A549 (cell line): ENCODE results near the gene FAM72B.
"Not testable (repeated sequence)": the region's sequence is repeated elsewhere in the genome, so short reads cannot be mapped to it uniquely, and the experiment has no call there.

ENCODE experiments used
- CHD4 ChIP-seq: fragments of 200-600 bp; sonication (generic); IDR thresholded peaks from 2 replicates; pipeline ENCODE4 v1.6.1; 2016; ENCODE audit warnings: antibody characterized with exemption, mild to moderate bottlenecking, borderline replicate concordance
- EP300 ChIP-seq, 2 experiments: fragments of >200 bp; sonication (Bioruptor Twin); formaldehyde crosslinking; IDR thresholded peaks; 2 replicates in 1 of 2; 3 replicates in 1 of 2; pipeline ENCODE4 v1.6.1; 2016 to 2017
- JUN ChIP-seq, 2 experiments: fragments of >200 bp; sonication (Bioruptor Twin); formaldehyde crosslinking; IDR thresholded peaks; 2 replicates in 1 of 2; 3 replicates in 1 of 2; pipeline ENCODE4 v1.6.1; 2016 to 2017
- JUNB ChIP-seq: fragments of >200 bp; sonication (Bioruptor Twin); formaldehyde crosslinking; IDR thresholded peaks from 2 replicates; pipeline ENCODE4 v1.6.1; 2016
- MYC ChIP-seq: IDR thresholded peaks from 2 replicates; pipeline ENCODE4 v1.6.1; 2012; ENCODE audit warnings: mild to moderate bottlenecking, inconsistent platforms, low read length, improper control_type of control experiment, borderline replicate concordance
- NR3C1 ChIP-seq: fragments of >200 bp; sonication (Bioruptor Twin); formaldehyde crosslinking; IDR thresholded peaks from 3 replicates; pipeline ENCODE4 v1.6.1; 2017
- POLR2A ChIP-seq: IDR thresholded peaks from 2 replicates; pipeline ENCODE4 v1.6.1; 2012; ENCODE audit warnings: mild to moderate bottlenecking, low read length
- POLR2AphosphoS2 ChIP-seq: conservative IDR thresholded peaks from 2 replicates; pipeline ENCODE4 v1.6.1; 2012; ENCODE audit warnings: low read length, improper control_type of control experiment, inconsistent platforms
- RCOR1 ChIP-seq: fragments of 150-350 bp; IDR thresholded peaks from 2 replicates; pipeline ENCODE4 v1.6.1; 2014; ENCODE audit warnings: antibody characterized with exemption, low read length, low read depth
- TP53 ChIP-seq: fragments of 250-450 bp; sonication (Bioruptor Pico); IDR thresholded peaks from 2 replicates; pipeline ENCODE4 v1.5.0; 2021; ENCODE audit warnings: mild to moderate bottlenecking, moderate library complexity
- TF ChIP-seq, protein P1 (sequence below): fragments of >200 bp; sonication (Bioruptor Twin); formaldehyde crosslinking; IDR thresholded peaks from 3 replicates; pipeline ENCODE4 v1.5.1; 2016
- TF ChIP-seq, protein P2 (sequence below): fragments of 200-600 bp; sonication (generic); IDR thresholded peaks from 2 replicates; pipeline ENCODE4 v1.6.1; 2016; ENCODE audit warnings: antibody characterized with exemption, mild to moderate bottlenecking, moderate library complexity

DNA sequence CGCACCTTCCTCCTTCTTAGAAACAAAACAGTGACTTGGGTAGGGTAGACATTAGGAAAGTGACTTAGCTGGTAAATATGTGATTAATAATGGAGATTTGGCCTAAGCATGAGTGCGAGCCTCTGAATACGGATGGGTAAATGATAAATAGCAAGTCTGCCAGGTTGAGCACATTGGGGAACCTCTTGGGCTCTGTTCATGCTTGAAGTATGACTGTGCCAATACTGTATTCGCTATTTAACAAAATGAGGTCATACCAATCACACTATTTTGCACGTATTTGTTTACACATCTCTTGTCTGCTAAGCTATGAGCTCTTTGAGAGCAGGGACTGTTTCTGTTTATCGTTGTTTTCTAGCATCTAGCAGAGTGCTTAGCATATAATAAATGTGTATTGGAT is 24.2 kb upstream of the FAM72B start:
- TF ChIP-seq, protein P1, sequence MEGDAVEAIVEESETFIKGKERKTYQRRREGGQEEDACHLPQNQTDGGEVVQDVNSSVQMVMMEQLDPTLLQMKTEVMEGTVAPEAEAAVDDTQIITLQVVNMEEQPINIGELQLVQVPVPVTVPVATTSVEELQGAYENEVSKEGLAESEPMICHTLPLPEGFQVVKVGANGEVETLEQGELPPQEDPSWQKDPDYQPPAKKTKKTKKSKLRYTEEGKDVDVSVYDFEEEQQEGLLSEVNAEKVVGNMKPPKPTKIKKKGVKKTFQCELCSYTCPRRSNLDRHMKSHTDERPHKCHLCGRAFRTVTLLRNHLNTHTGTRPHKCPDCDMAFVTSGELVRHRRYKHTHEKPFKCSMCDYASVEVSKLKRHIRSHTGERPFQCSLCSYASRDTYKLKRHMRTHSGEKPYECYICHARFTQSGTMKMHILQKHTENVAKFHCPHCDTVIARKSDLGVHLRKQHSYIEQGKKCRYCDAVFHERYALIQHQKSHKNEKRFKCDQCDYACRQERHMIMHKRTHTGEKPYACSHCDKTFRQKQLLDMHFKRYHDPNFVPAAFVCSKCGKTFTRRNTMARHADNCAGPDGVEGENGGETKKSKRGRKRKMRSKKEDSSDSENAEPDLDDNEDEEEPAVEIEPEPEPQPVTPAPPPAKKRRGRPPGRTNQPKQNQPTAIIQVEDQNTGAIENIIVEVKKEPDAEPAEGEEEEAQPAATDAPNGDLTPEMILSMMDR = not testable (repeated sequence)
- TF ChIP-seq RCOR1; CHD4; EP300 (IDR thresholded peaks at IDR 0.05); NR3C1; POLR2A; POLR2AphosphoS2; TP53; JUN (IDR thresholded peaks at IDR 0.05); JUNB; MYC: not testable (repeated sequence)
- TF ChIP-seq, protein P2, sequence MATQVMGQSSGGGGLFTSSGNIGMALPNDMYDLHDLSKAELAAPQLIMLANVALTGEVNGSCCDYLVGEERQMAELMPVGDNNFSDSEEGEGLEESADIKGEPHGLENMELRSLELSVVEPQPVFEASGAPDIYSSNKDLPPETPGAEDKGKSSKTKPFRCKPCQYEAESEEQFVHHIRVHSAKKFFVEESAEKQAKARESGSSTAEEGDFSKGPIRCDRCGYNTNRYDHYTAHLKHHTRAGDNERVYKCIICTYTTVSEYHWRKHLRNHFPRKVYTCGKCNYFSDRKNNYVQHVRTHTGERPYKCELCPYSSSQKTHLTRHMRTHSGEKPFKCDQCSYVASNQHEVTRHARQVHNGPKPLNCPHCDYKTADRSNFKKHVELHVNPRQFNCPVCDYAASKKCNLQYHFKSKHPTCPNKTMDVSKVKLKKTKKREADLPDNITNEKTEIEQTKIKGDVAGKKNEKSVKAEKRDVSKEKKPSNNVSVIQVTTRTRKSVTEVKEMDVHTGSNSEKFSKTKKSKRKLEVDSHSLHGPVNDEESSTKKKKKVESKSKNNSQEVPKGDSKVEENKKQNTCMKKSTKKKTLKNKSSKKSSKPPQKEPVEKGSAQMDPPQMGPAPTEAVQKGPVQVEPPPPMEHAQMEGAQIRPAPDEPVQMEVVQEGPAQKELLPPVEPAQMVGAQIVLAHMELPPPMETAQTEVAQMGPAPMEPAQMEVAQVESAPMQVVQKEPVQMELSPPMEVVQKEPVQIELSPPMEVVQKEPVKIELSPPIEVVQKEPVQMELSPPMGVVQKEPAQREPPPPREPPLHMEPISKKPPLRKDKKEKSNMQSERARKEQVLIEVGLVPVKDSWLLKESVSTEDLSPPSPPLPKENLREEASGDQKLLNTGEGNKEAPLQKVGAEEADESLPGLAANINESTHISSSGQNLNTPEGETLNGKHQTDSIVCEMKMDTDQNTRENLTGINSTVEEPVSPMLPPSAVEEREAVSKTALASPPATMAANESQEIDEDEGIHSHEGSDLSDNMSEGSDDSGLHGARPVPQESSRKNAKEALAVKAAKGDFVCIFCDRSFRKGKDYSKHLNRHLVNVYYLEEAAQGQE = not testable (repeated sequence)
